GM18499 (cell line): Measurements from ENCODE around the gene GRHL1.
"Not testable (repeated sequence)": the region's sequence is repeated elsewhere in the genome, so short reads cannot be mapped to it uniquely, and the experiment has no call there.

Experiments used
- ATAC-seq: cut with Tn5 transposase; IDR thresholded peaks from one replicate; pipeline ENCODE4 v1.9.1; 2021; ENCODE audit warnings: moderate number of reproducible peaks; ENCODE audit not compliant: insufficient read depth, unreplicated experiment

Gene GRHL1

GRCh38 chr2:10006236-10007161 is 55.0 kb downstream of the GRHL1 start:
- no peak for ATAC-seq

DNA sequence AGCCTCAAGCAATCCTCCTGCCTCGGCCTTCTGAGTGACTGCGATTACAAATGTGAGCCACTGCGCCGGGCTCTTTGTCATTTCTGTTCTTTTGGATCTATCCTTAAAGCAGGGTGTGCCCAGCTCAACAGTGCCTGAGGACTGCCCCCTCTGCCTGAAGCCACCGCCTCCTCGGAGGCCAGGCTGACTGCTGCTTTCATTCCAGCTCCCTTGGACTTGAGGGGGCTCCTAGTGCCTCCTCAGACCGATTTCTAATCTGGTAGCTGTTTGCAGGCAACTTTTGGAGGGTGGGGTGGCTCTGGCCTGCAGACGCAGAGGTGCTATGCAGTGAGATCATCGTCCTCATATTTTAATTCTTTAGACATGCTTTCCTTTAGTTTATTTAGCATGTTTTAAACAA is 55.9 kb downstream of the GRHL1 start:
- no peak for ATAC-seq

DNA sequence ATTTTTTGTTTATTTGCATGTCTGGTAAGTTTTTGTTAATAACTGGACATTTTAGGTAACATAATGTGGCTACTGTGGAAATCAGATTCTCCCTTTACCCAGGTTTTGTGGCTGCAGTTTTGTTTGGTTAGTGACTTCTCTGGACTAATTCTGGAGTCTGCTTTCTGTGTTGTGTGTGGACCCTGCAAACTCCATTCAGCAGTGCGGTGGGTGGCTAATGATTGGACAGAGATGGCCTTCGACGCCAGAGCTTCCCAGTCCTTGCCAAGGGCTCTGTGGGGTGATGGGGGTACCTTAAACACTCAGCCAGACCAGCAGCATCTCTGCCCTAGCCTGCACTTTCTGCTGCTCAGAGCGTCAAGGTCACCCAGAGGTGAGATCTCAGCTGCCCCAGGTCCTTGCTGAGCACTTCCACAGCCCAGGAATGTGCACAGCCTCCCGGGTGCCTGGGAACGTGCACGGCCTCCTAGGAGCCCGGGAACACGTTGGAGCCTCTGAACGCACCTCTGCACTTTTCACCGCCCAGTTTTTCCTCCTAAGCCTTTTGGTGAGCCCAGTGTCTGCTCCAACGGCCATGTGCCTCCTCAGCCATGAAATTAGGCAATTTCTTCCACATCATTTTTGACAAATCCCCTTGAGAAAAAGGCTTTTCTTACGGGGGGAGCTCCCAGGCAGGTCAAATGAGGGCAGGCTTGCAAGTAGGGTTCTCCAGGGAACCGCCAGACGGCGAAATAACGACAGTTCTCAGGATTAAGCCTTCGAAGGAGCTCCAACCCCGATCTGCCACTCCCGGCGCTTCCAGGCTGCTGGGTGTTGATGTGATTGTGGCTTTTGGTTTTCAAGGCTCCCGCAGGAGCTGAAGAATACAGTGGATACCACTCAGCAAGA is 56.7 kb downstream of the GRHL1 start:
- no peak for ATAC-seq

DNA sequence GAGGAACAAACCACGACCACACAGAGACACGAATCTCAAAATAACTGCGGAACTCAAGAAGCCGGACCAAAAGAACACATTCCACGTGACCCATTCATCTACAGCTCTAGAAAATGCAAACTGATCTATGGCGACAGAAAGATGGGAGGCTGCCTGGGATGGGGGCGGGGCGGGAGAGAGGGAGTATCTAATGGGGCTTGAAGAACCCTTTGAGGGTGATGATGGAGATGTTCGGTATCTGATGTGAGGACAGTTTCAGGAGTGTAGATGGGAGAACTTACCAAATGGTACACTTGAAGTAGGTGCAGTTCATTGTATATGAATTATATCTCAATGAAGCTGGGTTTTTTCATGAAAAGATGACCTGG is 57.3 kb downstream of the GRHL1 start:
- no peak for ATAC-seq

DNA sequence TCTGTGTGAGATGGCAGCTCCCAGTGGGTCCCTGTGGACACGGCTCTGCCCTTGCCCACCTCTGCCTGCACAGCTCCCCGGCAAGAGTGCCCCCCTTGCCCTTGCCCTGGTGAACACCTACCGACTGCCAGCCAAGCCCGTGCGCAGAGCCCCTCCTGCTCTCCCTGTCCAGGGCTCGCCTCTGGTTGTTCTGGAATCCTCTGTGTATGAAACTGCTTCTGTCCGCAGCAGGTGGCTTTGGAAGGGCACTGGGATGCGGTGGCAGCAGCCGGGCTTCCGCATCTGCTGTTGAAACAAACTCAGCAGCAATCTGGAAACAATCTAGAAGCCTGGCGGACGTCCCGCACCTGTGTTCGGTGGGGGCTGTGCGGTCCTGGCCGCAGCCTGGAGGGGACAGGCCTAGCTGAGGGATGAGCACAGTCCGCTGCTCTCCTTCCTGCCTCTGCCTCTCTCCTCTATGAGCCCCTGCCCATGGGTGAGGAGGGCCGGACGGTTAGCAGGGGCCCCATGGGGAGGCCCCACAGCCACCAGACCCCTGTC is 57.8 kb downstream of the GRHL1 start:
- no peak for ATAC-seq

GRCh38 chr2:10009811-10010781 is 58.6 kb downstream of the GRHL1 start:
- ATAC-seq, result no peak

GRCh38 chr2:10010861-10011605 is 59.5 kb downstream of the GRHL1 start:
- ATAC-seq, result not testable (repeated sequence)

GRCh38 chr2:10011606-10012325 is 60.3 kb downstream of the GRHL1 start:
- not testable (repeated sequence) for ATAC-seq

GRCh38 chr2:10012366-10012962 is 61.0 kb downstream of the GRHL1 start:
- ATAC-seq, result not testable (repeated sequence)

GRCh38 chr2:10012963-10013461 is 61.5 kb downstream of the GRHL1 start:
- no peak for ATAC-seq

DNA sequence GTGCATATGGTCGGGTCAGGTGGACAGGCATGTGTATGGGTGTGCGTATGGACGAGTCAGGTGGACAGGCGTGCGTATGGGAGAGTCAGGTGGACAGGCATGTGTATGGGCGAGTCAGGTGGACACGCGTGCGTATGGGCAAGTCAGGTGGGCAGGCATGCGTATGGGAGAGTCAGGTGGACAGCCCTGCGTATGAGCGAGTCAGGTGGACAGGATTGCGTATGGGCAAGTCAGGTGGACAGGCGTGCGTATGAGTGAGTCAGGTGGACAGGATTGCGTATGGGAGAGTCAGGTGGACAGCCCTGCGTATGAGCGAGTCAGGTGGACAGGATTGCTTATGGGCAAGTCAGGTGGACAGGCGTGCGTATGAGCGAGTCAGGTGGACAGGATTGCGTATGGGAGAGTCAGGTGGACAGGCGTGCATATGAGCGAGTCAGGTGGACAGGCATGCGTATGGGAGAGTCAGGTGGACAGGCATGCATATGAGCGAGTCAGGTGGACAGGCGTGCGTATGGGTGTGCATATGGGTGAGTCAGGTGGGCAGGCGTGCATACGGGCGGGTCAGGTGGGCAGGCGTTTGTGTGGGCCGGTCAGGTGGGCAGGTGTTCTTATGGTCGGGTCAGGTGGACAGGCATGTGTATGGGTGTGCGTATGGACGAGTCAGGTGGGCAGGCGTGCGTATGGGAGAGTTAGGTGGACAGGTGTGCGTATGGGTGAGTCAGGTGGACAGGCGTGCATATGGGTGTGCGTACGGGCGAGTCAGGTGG is 62.3 kb downstream of the GRHL1 start:
- not testable (repeated sequence) for ATAC-seq

GRCh38 chr2:10014418-10015190 is 63.1 kb downstream of the GRHL1 start:
- no peak for ATAC-seq

- not testable (repeated sequence) for ATAC-seq
Measured at GRCh38 chr2:10015376-10015989, 64.0 kb downstream of the GRHL1 start.

DNA sequence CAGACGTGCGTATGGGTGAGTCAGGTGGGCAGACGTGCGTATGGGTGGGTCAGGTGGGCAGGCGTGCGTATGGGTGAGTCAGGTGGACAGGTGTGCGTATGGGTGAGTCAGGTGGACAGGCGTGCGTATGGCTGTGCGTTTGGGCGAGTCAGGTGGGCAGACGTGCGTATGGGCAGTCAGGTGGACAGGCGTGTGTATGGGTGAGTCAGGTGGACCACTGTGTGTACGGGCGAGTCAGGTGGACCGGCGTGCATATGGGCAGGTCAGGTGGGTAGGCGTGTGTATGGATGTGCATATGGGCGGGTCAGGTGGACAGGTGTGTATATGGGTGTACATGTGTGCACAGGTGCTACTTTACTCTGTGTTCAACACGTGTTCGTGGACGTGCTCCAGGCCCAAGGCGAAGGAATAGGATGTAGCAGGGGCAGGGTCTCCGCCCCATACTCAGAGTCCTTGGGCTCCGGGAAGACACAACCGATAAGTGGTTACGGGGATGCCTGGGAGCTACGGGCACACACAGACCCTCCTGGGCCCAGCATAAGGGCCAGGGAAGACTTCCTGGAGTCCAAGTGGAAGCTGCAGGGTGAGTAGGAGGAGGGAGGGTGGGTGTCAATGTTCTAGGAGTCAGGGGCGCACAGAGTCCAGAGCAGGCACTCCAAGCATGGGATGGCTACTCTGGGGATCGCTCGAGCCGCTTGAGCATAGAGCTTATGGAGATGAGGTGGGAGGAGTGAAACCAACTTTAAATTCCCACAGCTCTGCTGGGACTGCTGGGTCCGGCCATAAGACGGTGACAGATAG is 64.7 kb downstream of the GRHL1 start:
- no peak for ATAC-seq

DNA sequence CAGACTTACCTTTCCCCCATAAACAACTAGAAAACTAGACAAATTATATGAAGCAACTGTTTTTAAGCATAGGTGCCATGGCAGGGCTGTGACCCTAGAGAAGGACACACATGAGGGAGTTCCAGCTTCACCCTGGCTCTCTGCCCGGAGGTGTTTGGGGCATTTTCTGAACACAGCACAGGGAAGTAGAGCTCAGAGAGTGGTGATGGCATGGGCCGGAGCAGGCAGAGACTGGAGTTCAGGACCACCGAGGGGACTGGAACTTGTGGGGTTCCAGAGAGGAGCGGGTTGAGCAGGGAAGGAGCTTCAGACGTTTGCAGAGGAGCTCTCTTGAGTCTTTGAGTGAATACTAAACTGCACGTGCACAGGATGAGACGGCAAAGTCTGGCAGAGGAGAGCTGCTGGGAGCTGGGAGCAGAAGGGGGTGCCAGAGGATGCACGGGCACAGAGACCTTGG is 65.3 kb downstream of the GRHL1 start:
- no peak for ATAC-seq
